Activated CD8-positive, alpha-beta memory T cell treated with anti-CD3 and anti-CD28 coated beads for 1 hour (primary cell): Measurements from ENCODE around the gene RBMS1.
"Not testable (repeated sequence)": the region's sequence is repeated elsewhere in the genome, so short reads cannot be mapped to it uniquely, and the experiment has no call there.

ENCODE experiments used
- DNase-seq, 2 donors: peaks; one replicate each; pipeline ENCODE4 v3.0.0-alpha.2; 2020; ENCODE audit warnings: low read depth in 1 of 2; ENCODE audit errors: extremely low read depth in 1 of 2

Gene RBMS1

GRCh38 chr2:160437273-160437672 lies 56.3 kb downstream of the RBMS1 start:
- DNase-seq: no peak

- no peak for DNase-seq
Observed at GRCh38 chr2:160434254-160434948, 59.2 kb downstream of the RBMS1 start.

GRCh38 chr2:160433466-160434140 lies 60.0 kb downstream of the RBMS1 start:
- DNase-seq: no peak

GRCh38 chr2:160432633-160433032 lies 61.0 kb downstream of the RBMS1 start:
- DNase-seq: no peak

- DNase-seq: no peak
Observed at GRCh38 chr2:160431441-160431840, 62.2 kb downstream of the RBMS1 start.

- DNase-seq: no peak
Observed at GRCh38 chr2:160430001-160430344, 63.6 kb downstream of the RBMS1 start.

GRCh38 chr2:160429248-160430000 lies 64.2 kb downstream of the RBMS1 start:
- no peak for DNase-seq

GRCh38 chr2:160428405-160428763 lies 65.2 kb downstream of the RBMS1 start:
- no peak for DNase-seq

- peak in 1 of 2 donors; percentile 29 for DNase-seq
Observed at GRCh38 chr2:160427629-160428404, 65.8 kb downstream of the RBMS1 start.

GRCh38 chr2:160426604-160427003 lies 67.0 kb downstream of the RBMS1 start:
- DNase-seq: no peak

GRCh38 chr2:160425434-160426151 lies 68.0 kb downstream of the RBMS1 start:
- DNase-seq: no peak

- DNase-seq: no peak
Observed at GRCh38 chr2:160423126-160423525, 70.5 kb downstream of the RBMS1 start.

- not testable (repeated sequence) for DNase-seq
Observed at GRCh38 chr2:160421646-160422501, 71.7 kb downstream of the RBMS1 start.

- DNase-seq: no peak
Observed at GRCh38 chr2:160420711-160421110, 72.9 kb downstream of the RBMS1 start.

GRCh38 chr2:160419776-160420505 lies 73.7 kb downstream of the RBMS1 start:
- no peak for DNase-seq

- DNase-seq: no peak
Observed at GRCh38 chr2:160418853-160419252, 74.8 kb downstream of the RBMS1 start.

- no peak for DNase-seq
Observed at GRCh38 chr2:160418398-160418765, 75.2 kb downstream of the RBMS1 start.

GRCh38 chr2:160417745-160418397 lies 75.7 kb downstream of the RBMS1 start:
- no peak for DNase-seq

- no peak for DNase-seq
Observed at GRCh38 chr2:160415991-160416390, 77.6 kb downstream of the RBMS1 start.
